HG03175 (cell line): ENCODE data around the gene LGALS9C.
A peak's percentile ranks its signal among the peaks of the same experiment; 100 is the strongest.
"Not testable (repeated sequence)": the region's sequence is repeated elsewhere in the genome, so short reads cannot be mapped to it uniquely, and the experiment has no call there.

Experiments used
- ATAC-seq: cut with Tn5 transposase; IDR thresholded peaks from one replicate; pipeline ENCODE4 v1.9.1; 2021; ENCODE audit warnings: mild to moderate bottlenecking, moderate library complexity; ENCODE audit not compliant: unreplicated experiment

Gene LGALS9C

DNA sequence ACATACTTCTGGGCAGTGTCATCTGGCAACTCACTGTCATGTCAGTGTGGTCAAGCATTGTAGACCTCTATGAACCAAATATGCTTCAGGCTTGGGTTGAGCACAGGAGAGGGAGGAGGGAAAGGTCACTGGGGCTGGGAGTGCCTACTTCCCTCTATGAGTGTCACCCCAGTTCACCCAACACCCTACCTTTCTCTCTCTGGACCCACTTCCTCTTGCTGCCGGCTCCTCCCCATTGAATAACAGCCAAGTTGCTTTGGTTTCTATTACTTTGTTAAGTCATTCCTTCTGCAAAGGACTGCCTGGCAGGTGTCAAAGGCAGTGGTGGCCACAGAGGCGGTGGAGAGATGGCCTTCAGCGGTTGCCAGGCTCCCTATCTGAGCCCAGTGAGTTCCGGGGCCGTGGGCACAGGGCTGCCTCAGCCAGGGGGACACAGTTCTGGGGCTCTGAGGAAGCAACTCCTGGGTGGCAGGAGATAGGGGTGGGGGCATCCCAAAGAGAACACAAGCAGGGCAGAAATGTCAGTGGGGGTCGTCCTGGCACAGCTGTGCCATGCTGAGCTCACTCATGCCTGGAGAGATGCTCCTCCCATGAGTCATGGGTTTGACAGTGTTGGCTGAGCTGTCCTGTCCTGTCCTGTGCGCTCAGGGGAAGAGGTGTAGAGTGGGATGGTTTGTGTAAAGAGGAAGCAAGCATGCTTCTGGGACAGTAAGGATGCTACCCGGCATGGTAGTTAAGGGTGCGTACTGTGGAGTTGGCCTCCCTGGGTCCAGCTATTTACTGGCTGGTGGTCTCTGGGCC is at the start of gene LGALS9C:
Gene LGALS9C, plus strand, starts transcription at position 282 of the 801 bp plus-strand sequence. Its CDS starts 66 bp downstream, at position 348.
- peak; percentile 85 for ATAC-seq

GRCh38 chr17:18432206-18432605 is 44.4 kb upstream of the LGALS9C start:
- ATAC-seq, result not testable (repeated sequence)

DNA sequence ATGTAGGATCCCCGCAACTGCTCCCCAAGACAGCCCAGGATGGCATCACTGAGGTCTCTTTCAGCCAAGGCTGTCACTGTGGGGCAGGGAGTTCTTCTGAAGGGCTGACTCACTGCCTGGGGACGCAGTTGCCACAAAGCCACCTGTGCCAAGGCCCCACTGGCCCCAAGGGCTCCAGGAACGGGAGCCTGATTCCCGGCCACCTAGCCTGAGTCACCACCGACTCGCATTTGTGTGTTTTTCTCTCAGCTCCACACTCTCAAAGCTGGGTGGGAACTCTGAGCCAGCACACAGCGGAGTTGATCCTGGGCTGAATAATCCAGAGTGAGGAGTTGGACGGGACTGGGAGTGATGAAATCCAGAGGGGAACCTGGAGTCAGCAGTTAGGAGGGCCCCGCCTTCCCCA is 37.1 kb upstream of the LGALS9C start:
- ATAC-seq, result not testable (repeated sequence)

DNA sequence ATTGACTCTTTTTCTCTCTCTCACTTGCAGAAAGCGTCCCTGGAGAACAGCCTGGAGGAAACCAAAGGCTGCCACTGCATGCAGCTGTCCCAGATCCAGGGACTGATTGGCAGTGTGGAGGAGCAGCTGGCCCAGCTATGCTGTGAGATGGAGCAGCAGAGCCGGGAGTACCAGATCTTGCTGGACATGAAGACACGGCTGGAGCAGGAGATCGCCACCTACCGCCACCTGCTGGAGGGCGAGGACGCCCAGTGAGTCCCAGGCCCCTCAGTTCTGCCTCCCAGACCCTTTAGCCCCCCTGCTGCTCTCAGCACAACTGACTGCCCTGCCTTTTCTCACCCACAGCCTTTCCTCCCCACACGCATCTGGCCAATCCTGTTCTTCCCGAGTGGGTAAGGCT is 34.5 kb upstream of the LGALS9C start:
- ATAC-seq, result not testable (repeated sequence)

DNA sequence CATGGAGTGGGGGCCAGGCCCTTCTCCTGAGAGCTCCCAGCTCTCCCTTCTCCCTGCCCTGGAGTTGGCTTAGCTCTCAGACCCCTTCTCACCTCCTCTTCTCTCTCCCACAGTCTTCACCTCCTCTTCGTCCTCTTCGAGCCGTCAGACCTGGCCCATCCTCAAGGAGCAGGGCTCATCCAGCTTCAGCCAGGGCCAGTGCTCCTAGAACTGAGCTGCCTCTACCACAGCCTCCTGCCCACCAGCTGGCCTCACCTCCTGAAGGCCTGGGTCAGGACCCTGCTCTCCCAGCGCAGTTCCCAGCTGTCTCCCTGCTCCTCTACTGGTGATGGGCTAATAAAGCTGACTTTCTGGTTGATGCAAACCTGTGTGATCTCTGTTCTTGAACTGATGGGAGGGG is 34.1 kb upstream of the LGALS9C start:
- not testable (repeated sequence) for ATAC-seq

- ATAC-seq, result not testable (repeated sequence)
Measured at GRCh38 chr17:18447476-18448205, 28.9 kb upstream of the LGALS9C start.

- ATAC-seq, result not testable (repeated sequence)
Measured at GRCh38 chr17:18448311-18448710, 28.3 kb upstream of the LGALS9C start.

DNA sequence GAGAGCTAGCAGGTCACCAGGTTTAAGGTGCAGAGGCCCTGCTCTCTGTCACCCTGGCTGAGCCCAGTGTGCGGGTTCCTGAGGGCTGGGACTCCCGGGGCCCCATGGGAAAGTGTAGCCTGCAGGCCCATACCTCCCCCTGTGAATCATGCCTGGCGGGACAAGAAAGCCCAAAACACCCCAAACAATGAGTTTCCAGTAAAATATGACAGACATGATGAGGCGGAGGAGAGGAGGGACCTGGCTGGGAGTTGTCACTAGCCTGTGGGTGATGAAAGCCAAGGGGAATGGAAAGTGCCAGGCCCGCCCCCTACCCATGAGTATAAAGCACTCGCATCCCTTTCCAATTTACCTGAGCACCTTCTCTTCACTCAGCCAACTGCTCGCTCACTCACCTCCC is 26.8 kb upstream of the LGALS9C start:
- not testable (repeated sequence) for ATAC-seq

DNA sequence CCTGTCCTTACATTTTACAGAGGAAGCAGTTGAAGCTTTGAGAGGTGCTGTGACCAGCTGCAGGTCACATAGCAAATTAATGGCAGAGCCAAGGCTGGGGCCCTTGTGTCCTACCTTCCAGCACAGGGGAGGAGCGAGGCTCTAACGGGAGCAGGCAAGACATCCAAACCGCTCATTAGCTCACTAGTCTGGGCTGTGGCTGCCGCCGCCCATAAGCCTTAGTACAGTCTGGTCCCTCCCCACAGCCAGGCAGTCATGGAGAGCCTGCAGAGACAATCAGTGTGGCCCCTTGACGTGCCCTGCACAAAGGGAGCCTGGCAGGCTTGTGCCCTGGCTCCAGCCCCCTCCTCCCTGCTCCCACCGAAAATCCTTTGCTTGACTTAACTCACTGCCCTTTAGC is 25.6 kb upstream of the LGALS9C start:
- not testable (repeated sequence) for ATAC-seq

DNA sequence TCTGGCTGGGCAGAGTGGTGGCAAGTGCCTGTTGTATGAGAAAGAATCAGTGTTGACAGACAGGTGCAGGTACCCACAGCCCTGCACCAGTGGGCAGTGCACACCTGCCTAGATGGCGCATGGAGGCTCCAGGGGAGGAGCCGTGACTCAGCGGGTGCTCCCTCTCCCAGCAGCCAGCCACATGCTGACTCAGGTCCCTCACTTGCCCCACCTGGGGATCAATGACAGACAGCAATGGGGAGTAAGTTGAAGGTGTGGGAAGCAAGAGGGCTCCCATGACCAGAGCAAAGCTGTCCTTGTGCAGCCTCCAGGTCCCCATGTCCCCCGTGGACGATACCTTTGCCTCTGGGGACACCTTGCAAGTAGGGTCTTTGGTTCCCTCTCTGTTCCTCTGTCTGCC is 24.6 kb upstream of the LGALS9C start:
- not testable (repeated sequence) for ATAC-seq

DNA sequence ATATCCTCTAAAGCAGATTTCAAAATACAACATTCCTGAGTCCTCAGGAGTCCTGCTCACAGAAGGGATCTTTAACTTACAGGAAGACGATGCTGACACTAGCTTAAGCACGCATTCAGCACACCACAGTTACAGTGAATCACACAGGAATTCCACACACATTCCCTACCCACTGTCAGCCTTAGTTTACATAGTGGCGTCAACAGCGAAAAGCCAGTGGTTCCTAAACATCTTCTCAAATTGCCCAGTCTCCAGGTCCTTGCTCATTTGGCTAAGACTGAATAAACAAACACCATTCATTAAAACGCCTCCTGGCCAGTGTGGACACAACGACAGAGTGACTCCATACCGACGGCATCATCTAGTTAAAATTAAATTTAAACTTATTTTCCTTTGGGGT is 17.6 kb upstream of the LGALS9C start:
- not testable (repeated sequence) for ATAC-seq

- not testable (repeated sequence) for ATAC-seq
Measured at GRCh38 chr17:18463831-18464502, 12.6 kb upstream of the LGALS9C start.

DNA sequence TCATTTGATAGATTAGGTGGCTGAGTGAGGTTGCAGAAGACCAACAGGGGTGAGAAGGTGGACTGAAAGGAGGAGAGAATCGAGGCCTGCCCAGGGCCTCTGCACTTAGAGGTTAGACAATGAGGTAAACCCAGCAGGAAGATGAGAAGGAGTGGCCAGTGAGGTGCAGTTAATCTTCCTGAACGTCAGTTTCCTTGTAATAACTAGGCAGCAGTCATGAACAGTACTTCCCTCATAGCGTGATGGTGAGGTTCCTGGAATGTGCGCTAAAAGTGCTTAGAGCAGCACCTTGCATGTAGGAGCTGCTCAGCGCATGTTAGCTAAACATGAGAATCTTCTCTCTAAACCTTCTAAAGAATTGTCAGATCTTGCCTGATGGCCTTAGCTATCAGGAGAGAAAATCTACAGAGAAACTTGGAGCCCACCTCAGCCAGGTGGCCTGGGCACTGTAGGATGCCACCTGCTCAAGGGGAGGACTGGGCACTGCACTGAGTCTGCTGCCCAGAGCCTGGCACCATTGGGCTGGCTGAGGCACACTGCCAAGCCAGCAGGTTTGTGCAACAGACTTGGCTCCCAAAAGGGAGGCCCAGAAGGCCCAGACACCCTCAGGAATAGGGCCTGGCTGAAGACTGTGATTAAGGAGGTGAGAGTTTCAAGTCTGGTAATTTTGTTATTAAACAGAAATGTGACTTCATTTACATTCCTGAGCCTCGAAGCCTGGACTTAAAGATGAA is 10.2 kb upstream of the LGALS9C start:
- ATAC-seq, result not testable (repeated sequence)

DNA sequence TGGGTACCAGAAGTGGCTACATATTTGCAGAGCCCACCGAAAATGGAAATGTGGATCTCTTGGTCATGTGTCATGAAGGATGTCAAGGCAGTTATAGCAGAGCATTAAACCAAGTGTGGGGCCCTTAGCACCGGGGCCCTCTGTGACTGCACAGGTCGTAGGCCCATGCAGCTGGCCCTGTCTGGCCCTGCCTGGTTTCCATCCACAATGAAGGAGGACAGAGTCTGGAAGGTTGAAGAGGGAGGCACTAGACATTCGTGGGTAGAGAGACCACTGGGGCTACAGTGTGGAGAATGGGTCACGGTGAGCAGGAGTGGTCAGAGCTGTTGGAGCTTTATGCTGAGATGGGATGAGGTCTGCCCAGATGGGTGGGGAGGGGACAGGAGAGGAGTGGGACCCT is 9.6 kb upstream of the LGALS9C start:
- not testable (repeated sequence) for ATAC-seq

- not testable (repeated sequence) for ATAC-seq
Measured at GRCh38 chr17:18468472-18469171, 8.0 kb upstream of the LGALS9C start.

DNA sequence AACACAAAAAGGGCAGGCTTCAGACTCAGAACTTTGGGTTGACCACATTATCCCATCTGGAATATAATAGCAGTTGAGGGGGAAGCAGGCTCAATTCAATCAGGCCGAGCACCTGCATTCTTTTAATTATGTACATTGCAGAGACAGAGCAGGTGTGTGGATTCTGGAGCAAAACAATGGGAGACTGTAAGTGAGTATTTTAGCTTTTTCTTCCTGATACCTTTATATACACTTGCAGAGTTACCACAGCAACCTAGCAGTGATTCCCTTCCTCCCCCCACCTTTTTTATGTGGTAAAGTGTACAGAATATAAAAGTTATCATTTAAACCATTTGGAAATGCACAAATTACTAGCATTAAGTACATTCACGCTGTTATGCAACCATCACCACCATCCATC is 6.8 kb upstream of the LGALS9C start:
- ATAC-seq, result not testable (repeated sequence)

DNA sequence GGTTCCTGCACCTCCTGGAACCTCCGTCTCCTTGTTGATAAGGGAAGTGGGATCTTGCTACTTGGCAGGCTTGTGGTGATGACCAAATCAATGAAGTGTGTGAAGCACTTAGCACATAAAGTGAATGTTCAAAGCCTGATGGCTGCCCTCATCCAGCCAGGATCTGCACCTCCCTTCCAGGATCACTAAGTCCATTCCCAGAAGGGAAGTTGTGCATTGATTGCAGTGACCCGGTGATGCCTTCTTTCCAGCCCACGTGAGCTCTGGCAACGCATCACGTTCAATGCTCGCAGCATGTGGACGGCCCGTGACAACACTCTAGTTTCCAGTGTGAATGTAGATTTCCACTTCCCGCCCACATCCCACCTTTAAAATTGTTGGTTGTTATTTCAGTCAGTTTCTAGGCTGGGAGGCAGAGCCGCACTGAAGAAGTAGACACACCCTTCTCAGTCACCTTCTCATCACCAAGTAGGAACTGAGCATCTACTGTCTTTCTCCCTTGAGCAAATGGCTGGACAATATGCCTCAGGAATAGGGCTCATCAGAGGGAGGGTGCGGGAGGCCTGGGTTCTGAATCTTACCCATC is 6.2 kb upstream of the LGALS9C start:
- not testable (repeated sequence) for ATAC-seq

DNA sequence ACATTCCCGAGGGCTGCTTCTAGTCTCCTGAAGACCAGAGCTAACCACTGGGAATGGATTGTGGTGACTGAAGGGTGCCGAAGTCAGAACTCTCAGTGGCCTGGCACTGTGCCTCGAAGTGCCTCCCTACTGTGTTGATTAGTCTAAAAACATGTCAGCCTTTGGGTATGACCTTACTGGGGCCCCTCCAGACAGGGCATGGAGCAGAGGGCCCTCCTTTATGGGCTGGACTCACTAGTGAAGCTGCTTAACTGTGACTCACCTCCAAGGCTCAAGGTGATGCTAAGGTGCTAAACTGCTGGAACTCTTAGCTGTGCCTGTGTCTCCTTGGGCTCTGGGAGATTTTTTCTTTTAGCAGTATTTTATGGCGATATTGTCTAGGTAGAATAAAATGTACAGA is 2.6 kb upstream of the LGALS9C start:
- not testable (repeated sequence) for ATAC-seq

DNA sequence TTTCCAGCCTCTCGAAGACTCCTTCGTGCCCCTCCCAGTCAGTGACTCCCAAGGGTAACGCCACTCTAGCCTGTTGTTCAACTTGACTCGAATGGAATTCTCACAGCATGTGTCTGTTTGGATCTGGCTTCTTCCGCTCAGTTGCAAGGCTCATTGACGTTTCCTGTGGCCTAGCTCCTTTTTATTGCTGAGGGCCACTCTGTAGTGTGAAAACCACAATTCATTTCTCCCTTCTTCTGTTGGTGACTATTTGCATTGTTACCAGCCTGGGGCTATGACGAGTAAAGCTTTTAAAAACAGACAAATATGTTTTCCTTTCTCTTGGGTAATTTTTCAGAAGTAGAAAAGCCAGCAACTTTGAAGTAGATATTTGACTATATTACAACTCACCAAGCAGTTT is 1.8 kb upstream of the LGALS9C start:
- ATAC-seq, result peak; percentile 36

GRCh38 chr17:18477367-18477766 is 778 bp downstream of the LGALS9C start:
- ATAC-seq, result not testable (repeated sequence)
